Measurements from ENCODE around the gene CHRNA3.

The CHRNA3 gene

DNA sequence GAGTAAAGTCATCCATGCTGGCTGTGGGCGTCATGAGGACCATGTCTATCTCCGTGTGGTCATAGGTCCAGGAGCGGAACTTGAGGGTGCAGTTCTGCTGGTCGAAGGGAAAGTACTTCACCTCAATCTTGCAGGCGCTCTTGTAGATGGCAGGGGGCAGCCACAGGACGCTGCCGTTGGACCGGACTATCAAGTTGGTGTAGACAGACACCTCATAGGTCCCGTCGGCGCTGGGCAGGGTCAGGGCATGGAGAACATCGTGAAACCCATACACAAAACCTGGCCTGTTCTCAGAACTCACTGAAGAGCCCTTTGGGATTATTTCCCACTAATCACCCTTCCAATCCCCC, 8.9 kb upstream of the CHRNA3 start:
- TF ChIP-seq, protein P1, sequence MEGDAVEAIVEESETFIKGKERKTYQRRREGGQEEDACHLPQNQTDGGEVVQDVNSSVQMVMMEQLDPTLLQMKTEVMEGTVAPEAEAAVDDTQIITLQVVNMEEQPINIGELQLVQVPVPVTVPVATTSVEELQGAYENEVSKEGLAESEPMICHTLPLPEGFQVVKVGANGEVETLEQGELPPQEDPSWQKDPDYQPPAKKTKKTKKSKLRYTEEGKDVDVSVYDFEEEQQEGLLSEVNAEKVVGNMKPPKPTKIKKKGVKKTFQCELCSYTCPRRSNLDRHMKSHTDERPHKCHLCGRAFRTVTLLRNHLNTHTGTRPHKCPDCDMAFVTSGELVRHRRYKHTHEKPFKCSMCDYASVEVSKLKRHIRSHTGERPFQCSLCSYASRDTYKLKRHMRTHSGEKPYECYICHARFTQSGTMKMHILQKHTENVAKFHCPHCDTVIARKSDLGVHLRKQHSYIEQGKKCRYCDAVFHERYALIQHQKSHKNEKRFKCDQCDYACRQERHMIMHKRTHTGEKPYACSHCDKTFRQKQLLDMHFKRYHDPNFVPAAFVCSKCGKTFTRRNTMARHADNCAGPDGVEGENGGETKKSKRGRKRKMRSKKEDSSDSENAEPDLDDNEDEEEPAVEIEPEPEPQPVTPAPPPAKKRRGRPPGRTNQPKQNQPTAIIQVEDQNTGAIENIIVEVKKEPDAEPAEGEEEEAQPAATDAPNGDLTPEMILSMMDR (IDR thresholded peaks at IDR 0.05; ENCODE audit: low read length, missing control alignments) = no peak
- DNase-seq (ENCODE audit: low read depth) = no peak
- no peak overlapping the region for H3K4me3 ChIP-seq (replicated peaks; ENCODE audit: low read depth, low read length)

DNA sequence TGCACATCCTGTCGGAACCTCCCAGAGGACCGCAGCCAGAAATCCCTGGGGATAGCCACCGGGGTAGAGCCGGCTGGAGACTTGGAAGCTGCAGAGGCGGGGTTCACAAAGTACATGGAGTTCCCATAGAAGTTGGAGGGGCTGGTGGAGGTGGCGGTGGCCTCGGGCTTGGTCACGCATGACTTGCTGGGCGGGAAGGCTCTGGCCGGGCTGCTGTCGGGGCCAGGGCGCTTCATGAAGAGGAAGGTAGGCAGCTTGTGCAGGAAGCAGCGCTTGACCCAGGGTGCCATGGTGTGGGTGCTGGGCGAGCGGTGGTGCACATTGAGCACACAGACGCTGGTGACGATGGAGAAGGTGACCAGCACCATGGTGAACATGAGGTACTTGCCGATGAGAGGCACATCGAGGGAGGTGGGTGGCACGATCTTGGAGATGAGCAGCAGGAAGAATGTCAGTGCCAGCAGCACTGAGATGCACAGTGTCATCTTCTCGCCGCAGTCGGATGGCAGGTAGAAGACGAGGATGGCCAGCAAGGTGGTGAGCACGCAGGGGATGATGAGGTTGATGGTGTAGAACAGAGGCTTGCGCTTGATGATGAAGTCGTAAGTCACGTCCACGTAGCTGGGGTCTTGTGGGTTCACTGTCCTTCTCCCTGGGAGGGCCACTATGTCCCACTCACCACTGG, 8.4 kb upstream of the CHRNA3 start:
- no peak for DNase-seq (ENCODE audit: low read depth)
- no peak overlapping the region for H3K4me3 ChIP-seq (replicated peaks; ENCODE audit: low read depth, low read length)
- TF ChIP-seq, protein P1 (IDR thresholded peaks at IDR 0.05; ENCODE audit: low read length, missing control alignments) = no peak

DNA sequence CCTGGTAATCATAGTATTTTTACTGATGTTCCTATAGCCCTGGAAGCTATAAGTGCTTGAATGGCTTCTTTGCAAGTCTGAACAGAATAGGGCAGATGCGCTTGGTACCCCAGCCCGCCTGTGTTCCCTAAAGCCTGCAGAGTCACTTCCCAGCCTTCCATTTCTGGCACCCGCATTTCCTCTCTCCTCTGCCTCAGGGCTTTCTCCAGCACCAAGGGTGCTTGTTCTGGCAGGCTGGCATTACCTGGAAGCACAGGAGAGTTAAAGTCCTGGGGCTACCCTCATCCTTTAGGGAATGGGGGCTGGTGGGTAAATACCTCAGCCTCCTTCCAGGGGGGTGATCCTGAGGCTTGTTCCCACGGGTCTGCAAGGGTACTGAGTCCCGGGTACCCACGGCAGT, 7.4 kb upstream of the CHRNA3 start:
- DNase-seq (ENCODE audit: low read depth) = no peak
- H3K4me3 ChIP-seq (replicated peaks; ENCODE audit: low read depth, low read length) = no peak overlapping the region
- TF ChIP-seq, protein P1 (IDR thresholded peaks at IDR 0.05; ENCODE audit: low read length, missing control alignments) = no peak

DNA sequence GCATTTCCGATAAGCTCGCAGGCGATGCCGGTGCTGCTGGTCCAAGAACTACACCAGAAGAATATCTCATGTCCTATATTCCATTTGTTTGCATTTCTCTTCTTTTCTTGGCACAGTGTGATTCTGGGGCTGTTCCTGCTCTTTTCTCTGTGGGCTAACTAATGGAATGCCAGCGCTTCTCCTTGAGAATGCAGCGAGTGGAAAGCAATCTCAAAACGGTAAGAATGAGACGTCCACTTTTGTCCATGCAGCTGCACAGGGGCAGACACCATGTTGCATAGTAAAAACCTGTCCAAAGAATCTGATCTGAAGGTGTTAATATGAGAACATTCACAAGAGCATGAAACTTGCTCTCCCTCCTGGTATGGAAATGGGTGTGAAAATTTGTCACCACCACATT, 6.6 kb upstream of the CHRNA3 start:
- TF ChIP-seq, protein P1 (IDR thresholded peaks at IDR 0.05; ENCODE audit: low read length, missing control alignments) = no peak
- no peak overlapping the region for H3K4me3 ChIP-seq (replicated peaks; ENCODE audit: low read depth, low read length)
- no peak for DNase-seq (ENCODE audit: low read depth)

DNA sequence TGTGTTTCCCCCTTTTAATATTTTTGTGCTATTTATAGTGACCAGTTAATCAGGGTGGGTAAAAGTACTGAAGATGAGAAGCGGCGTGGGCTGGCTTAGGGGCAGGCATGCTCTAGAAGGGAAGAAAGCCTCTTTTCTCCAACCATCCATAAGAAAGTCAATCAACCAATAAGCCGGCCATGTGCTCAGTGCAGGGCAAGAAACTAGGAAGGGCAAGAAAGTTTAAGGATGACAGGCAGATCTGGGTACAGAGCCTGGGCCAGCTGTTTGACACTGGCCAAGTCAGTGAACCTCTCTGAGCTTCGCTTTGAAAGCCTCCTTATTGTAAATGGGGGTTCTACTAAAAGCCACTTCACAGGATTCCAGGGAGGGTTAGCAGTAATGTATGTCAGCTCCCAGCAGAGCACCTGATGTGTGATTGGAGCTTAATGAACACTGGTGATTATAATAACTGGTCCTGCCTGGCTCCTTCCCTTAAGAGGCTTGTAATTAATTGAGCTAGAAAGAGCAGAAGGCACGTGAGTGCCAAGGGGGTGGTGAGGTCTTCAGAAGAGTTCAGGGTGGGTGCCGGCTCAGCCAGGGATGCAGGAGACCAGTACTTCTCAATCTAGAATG, 5.7 kb upstream of the CHRNA3 start:
- no peak overlapping the region for H3K4me3 ChIP-seq (replicated peaks; ENCODE audit: low read depth, low read length)
- DNase-seq (ENCODE audit: low read depth) = no peak
- TF ChIP-seq, protein P1 (IDR thresholded peaks at IDR 0.05; ENCODE audit: low read length, missing control alignments) = no peak

DNA sequence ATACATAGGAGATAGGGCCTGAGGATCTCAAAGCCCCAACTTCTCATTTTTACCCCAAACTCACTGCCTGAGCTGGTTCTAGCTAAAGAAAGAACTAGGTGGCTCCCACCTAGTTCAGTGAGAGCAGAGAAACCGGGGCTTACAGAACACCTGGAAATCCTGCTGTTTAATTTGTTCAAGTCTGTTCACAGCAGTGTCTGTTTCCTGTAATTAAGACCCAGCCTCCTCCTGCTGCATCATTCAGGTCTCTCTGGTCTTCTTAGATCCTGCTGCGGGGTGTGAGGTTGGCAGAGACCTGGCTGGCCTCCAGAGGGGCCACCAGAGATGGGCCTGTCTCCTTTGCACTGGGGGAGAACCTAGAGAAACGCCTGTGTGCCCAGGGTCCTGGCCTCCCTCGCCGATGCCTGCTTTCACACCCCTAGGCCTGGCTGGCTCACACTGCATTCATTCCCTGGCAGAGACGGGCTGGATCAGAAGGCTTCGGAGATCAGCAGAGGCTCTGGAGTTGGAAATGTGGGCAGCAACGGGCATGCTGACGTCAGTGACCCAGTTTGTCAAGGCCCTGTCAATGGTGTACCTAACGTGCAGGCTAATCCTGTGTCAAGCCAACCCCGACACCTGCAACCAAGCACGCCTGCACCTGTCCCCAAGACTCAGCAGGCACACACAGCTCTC, 4.9 kb upstream of the CHRNA3 start:
- TF ChIP-seq, protein P1 (IDR thresholded peaks at IDR 0.05; ENCODE audit: low read length, missing control alignments) = no peak
- DNase-seq (ENCODE audit: low read depth) = no peak
- H3K4me3 ChIP-seq (replicated peaks; ENCODE audit: low read depth, low read length) = no peak overlapping the region
